ENCODE data around the gene DTX3L.

GRCh38 chr3:122560680-122561079, 3.5 kb upstream of the DTX3L start:
- TF ChIP-seq, protein P1, sequence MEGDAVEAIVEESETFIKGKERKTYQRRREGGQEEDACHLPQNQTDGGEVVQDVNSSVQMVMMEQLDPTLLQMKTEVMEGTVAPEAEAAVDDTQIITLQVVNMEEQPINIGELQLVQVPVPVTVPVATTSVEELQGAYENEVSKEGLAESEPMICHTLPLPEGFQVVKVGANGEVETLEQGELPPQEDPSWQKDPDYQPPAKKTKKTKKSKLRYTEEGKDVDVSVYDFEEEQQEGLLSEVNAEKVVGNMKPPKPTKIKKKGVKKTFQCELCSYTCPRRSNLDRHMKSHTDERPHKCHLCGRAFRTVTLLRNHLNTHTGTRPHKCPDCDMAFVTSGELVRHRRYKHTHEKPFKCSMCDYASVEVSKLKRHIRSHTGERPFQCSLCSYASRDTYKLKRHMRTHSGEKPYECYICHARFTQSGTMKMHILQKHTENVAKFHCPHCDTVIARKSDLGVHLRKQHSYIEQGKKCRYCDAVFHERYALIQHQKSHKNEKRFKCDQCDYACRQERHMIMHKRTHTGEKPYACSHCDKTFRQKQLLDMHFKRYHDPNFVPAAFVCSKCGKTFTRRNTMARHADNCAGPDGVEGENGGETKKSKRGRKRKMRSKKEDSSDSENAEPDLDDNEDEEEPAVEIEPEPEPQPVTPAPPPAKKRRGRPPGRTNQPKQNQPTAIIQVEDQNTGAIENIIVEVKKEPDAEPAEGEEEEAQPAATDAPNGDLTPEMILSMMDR (IDR thresholded peaks at IDR 0.05; ENCODE audit: poor library complexity): peak; percentile 76
- TF ChIP-seq EZH2 (IDR thresholded peaks at IDR 0.05; ENCODE audit: borderline replicate concordance) (no peak), EZH2phosphoT487 (IDR thresholded peaks at IDR 0.05; ENCODE audit: low read depth, severe bottlenecking, unreplicated experiment) (no peak)

Data from hepatocyte (in vitro differentiated cells).